Ovary (tissue), 3 donors: ENCODE measurements around the gene GGN.

Experiments
- EP300 ChIP-seq: sonication (generic); formaldehyde crosslinking; IDR thresholded peaks from one replicate; pipeline ENCODE4 v1.6.1; 2017; ENCODE audit warnings: antibody characterized with exemption
- POLR2A ChIP-seq: fragments of 450-650 bp; IDR thresholded peaks from one replicate; pipeline ENCODE4 v1.6.1; 2017; ENCODE audit warnings: antibody characterized with exemption, mild to moderate bottlenecking, moderate library complexity
- TF ChIP-seq, protein P1 (sequence below), 3 donors: fragments of 450-650 bp in 2 of 3; fragments of 200-600 bp in 1 of 3; IDR thresholded peaks; one replicate each; pipeline versions ENCODE4 v1.5.1 to v1.8.0; 2016 to 2022; ENCODE audit warnings: antibody characterized with exemption in 3 of 3, mild to moderate bottlenecking in 1 of 3
- donor health status: DM: no; HTN: no; CAD: no.

DNA sequence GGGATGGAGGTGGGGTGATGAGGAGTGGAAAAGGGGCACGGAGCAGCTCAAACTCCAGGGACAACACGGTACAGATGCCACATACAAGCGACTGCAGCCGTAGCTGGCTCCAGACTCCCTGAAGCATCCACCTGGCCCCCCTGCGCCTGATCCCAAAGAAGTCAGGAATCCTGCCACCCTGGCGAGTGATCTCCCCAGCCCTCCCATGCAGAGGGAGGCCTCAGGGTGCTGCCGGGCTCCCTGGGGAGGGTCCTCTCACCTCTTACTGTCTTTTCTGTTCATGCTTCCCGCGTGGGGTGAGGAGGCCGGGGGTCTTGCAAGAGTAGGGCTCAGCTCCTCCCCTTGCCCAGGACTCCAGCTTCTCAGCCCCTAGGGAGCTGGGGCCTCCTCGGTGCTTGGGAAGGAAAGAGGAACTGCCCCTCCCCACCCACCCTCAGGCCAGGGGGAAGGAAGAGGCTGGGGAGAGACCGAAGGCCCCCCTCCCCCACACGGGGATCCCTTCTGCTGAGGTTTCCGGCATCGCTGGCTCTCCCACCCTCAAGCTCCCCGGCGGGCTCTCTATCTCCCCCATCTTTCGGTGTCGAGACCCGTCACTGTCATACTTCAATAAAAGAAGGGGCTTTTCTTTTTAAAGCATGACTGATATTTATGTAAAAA lies 38.1 kb upstream of the GGN start, which contains the start of gene RASGRP4:
- TF ChIP-seq, protein P1, sequence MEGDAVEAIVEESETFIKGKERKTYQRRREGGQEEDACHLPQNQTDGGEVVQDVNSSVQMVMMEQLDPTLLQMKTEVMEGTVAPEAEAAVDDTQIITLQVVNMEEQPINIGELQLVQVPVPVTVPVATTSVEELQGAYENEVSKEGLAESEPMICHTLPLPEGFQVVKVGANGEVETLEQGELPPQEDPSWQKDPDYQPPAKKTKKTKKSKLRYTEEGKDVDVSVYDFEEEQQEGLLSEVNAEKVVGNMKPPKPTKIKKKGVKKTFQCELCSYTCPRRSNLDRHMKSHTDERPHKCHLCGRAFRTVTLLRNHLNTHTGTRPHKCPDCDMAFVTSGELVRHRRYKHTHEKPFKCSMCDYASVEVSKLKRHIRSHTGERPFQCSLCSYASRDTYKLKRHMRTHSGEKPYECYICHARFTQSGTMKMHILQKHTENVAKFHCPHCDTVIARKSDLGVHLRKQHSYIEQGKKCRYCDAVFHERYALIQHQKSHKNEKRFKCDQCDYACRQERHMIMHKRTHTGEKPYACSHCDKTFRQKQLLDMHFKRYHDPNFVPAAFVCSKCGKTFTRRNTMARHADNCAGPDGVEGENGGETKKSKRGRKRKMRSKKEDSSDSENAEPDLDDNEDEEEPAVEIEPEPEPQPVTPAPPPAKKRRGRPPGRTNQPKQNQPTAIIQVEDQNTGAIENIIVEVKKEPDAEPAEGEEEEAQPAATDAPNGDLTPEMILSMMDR (IDR thresholded peaks at IDR 0.05) = no peak
- TF ChIP-seq POLR2A = no peak
- no peak for TF ChIP-seq EP300
